Measurements from ENCODE around the gene CSK. TPM values are rescaled to one million over a fixed set of nuclear protein-coding genes. Genes with fewer than 3 reads are reported as not detected.

Gene CSK
- total and polyA plus RNA-seq, 2 experiments from 2014 or later: 11.0 to 18.0 TPM

- Histone ChIP-seq H3K4me1 (ENCODE audit: insufficient read depth) (peaks cover 7% of the 10 kb centered on the region; the same call in 1 of the 2 replicates), H3K4me2 (ENCODE audit: unreplicated experiment) (no peak overlapping the region), H3K4me3 (no peak overlapping the region), H3K27me3 (replicated peaks; ENCODE audit: insufficient read depth) (no peaks in the 10 kb centered on the region), H3F3A (ENCODE audit: insufficient read depth) (no peaks in the 10 kb centered on the region), H4K20me1 (ENCODE audit: insufficient read depth) (no peaks in the 10 kb centered on the region), H3K9me2 (ENCODE audit: insufficient read depth) (no peaks in the 10 kb centered on the region), H3K9ac (no peak overlapping the region), H3K27ac (no peak overlapping the region), H3K9me3 (ENCODE audit: low read depth) (no peaks in the 10 kb centered on the region), H3K79me2 (ENCODE audit: insufficient read depth) (no peaks in the 10 kb centered on the region), H3K36me3 (ENCODE audit: low read depth) (no peaks in the 10 kb centered on the region), H2AFZ (no peak overlapping the region)
- in situ Hi-C loops (cut with MboI): no loop called here
- 44 to 55% methylated on average over 13 of the region's 13 CpGs for WGBS, 2 experiments (ENCODE audit: low coverage in 1 of 2, low lambda C conversion rate in 2 of 2, missing lambda C conversion rate in 2 of 2)
- DNase-seq: peak; percentile 47
- TF ChIP-seq EZH2 (IDR thresholded peaks at IDR 0.05; ENCODE audit: insufficient read depth, poor library complexity, severe bottlenecking) (no peak), EZH2phosphoT487 (IDR thresholded peaks at IDR 0.05; ENCODE audit: insufficient read depth, low read depth) (no peak)
Observed at GRCh38 chr15:74776821-74777768, 4.8 kb upstream of the CSK start.

DNA sequence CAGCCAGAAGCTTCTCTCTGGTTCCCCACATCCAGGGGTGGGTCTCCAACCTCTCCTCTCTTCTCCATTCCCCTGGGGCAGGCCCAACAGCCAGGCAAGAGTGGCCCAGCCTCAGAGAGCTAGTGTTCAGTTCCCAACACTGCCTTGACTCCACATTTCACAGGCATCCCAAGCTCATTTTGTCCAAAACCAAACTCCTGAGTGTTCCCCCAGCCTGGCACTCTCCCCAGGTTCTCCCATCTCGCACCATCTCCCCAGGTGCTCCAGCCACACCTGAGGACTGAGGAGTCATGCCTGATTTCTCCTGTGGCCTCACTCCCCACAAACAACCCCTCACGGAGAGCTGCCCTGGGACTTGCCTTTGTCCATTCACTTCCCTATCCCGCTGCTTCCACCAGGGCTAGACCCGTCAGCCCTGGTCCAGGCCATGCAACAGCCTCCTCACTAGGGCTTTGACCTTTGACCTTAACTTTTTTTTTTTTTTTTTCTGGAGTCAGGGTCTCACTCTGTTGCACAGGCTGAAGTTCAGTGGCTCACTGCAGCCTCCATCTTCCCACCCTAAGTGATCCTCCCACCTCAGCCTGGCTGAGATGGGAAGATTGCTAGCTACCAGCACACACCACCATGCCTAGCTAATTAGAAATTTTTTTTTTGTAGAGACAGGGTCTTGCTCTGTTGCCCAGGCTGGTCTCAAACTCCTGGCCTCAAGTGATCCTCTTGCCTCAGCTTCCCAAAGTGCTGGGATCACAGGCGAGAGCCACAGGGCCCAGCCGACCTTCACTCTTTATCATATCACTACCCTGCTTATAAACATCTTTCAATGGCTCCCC is 3.9 kb upstream of the CSK start:
- H3F3A ChIP-seq (ENCODE audit: insufficient read depth): no peaks in the 10 kb centered on the region
- H3K79me2 ChIP-seq (ENCODE audit: insufficient read depth): peaks cover 7% of the 10 kb centered on the region
- 78 to 79% methylated on average over 6 of the region's 6 CpGs for WGBS, 2 experiments (ENCODE audit: low coverage in 1 of 2, low lambda C conversion rate in 2 of 2, missing lambda C conversion rate in 2 of 2)
- no peaks in the 10 kb centered on the region for H3K36me3 ChIP-seq (ENCODE audit: low read depth)
- no peak overlapping the region for H2AFZ ChIP-seq
- peaks cover 7% of the 10 kb centered on the region; the same call in 1 of the 2 replicates for H3K4me1 ChIP-seq (ENCODE audit: insufficient read depth)
- H3K9me2 ChIP-seq (ENCODE audit: insufficient read depth): no peaks in the 10 kb centered on the region
- DNase-seq: no peak
- no peak for TF ChIP-seq EZH2phosphoT487 (IDR thresholded peaks at IDR 0.05; ENCODE audit: insufficient read depth, low read depth)
- TF ChIP-seq EZH2 (IDR thresholded peaks at IDR 0.05; ENCODE audit: insufficient read depth, poor library complexity, severe bottlenecking): no peak
- H3K9ac ChIP-seq: no peak overlapping the region
- H3K4me2 ChIP-seq (ENCODE audit: unreplicated experiment): no peak overlapping the region
- H4K20me1 ChIP-seq (ENCODE audit: insufficient read depth): no peaks in the 10 kb centered on the region
- in situ Hi-C loops (cut with MboI): no loop called here
- no peaks in the 10 kb centered on the region for H3K27me3 ChIP-seq (replicated peaks; ENCODE audit: insufficient read depth)
- no peaks in the 10 kb centered on the region for H3K9me3 ChIP-seq (ENCODE audit: low read depth)
- H3K27ac ChIP-seq: no peak overlapping the region
- H3K4me3 ChIP-seq: no peak overlapping the region

GRCh38 chr15:74778599-74778970 is 3.3 kb upstream of the CSK start:
- DNase-seq: no peak
- in situ Hi-C loops (cut with MboI): no loop called here
- H3K9me3 ChIP-seq (ENCODE audit: low read depth): no peaks in the 10 kb centered on the region
- WGBS, 2 experiments (ENCODE audit: low coverage in 1 of 2, low lambda C conversion rate in 2 of 2, missing lambda C conversion rate in 2 of 2): 89 to 94% methylated on average over 5 of the region's 5 CpGs
- H3K36me3 ChIP-seq (ENCODE audit: low read depth): no peaks in the 10 kb centered on the region
- no peaks in the 10 kb centered on the region for H3K9me2 ChIP-seq (ENCODE audit: insufficient read depth)
- H3K27ac ChIP-seq: no peak overlapping the region
- no peak overlapping the region for H3K9ac ChIP-seq
- no peaks in the 10 kb centered on the region for H4K20me1 ChIP-seq (ENCODE audit: insufficient read depth)
- no peaks in the 10 kb centered on the region for H3F3A ChIP-seq (ENCODE audit: insufficient read depth)
- H3K4me1 ChIP-seq (ENCODE audit: insufficient read depth): peaks cover 12% of the 10 kb centered on the region
- no peaks in the 10 kb centered on the region for H3K27me3 ChIP-seq (replicated peaks; ENCODE audit: insufficient read depth)
- no peak overlapping the region for H3K4me3 ChIP-seq
- TF ChIP-seq EZH2 (IDR thresholded peaks at IDR 0.05; ENCODE audit: insufficient read depth, poor library complexity, severe bottlenecking): no peak
- TF ChIP-seq EZH2phosphoT487 (IDR thresholded peaks at IDR 0.05; ENCODE audit: insufficient read depth, low read depth): no peak
- peaks cover 13% of the 10 kb centered on the region for H3K79me2 ChIP-seq (ENCODE audit: insufficient read depth)
- H3K4me2 ChIP-seq (ENCODE audit: unreplicated experiment): no peak overlapping the region
- no peak overlapping the region for H2AFZ ChIP-seq

GRCh38 chr15:74779162-74779648 is 2.7 kb upstream of the CSK start:
- no peaks in the 10 kb centered on the region for H3F3A ChIP-seq (ENCODE audit: insufficient read depth)
- peaks cover 19% of the 10 kb centered on the region for H3K79me2 ChIP-seq (ENCODE audit: insufficient read depth)
- H3K9me2 ChIP-seq (ENCODE audit: insufficient read depth): no peaks in the 10 kb centered on the region
- H3K4me3 ChIP-seq: no peak overlapping the region
- H3K36me3 ChIP-seq (ENCODE audit: low read depth): no peaks in the 10 kb centered on the region
- H3K4me2 ChIP-seq (ENCODE audit: unreplicated experiment): no peak overlapping the region
- H3K9me3 ChIP-seq (ENCODE audit: low read depth): no peaks in the 10 kb centered on the region
- no peak overlapping the region for H3K27ac ChIP-seq
- no peaks in the 10 kb centered on the region for H4K20me1 ChIP-seq (ENCODE audit: insufficient read depth)
- H3K4me1 ChIP-seq (ENCODE audit: insufficient read depth): peaks cover 18% of the 10 kb centered on the region
- in situ Hi-C loops (cut with MboI): no loop called here
- 86 to 87% methylated on average over 7 of the region's 7 CpGs for WGBS, 2 experiments (ENCODE audit: low coverage in 1 of 2, low lambda C conversion rate in 2 of 2, missing lambda C conversion rate in 2 of 2)
- H3K9ac ChIP-seq: no peak overlapping the region
- no peak overlapping the region for H2AFZ ChIP-seq
- no peaks in the 10 kb centered on the region for H3K27me3 ChIP-seq (replicated peaks; ENCODE audit: insufficient read depth)
- TF ChIP-seq EZH2 (IDR thresholded peaks at IDR 0.05; ENCODE audit: insufficient read depth, poor library complexity, severe bottlenecking) (no peak), EZH2phosphoT487 (IDR thresholded peaks at IDR 0.05; ENCODE audit: insufficient read depth, low read depth) (no peak)
- DNase-seq: no peak

Measured in GM23248 (cell line).